GM21619 (cell line): ENCODE results near the gene SERPINA1.
"Not testable (repeated sequence)": the region's sequence is repeated elsewhere in the genome, so short reads cannot be mapped to it uniquely, and the experiment has no call there.

ENCODE experiments used
- ATAC-seq: cut with Tn5 transposase; IDR thresholded peaks from one replicate; pipeline ENCODE4 v1.9.1; 2021; ENCODE audit not compliant: unreplicated experiment

SERPINA1 gene

DNA sequence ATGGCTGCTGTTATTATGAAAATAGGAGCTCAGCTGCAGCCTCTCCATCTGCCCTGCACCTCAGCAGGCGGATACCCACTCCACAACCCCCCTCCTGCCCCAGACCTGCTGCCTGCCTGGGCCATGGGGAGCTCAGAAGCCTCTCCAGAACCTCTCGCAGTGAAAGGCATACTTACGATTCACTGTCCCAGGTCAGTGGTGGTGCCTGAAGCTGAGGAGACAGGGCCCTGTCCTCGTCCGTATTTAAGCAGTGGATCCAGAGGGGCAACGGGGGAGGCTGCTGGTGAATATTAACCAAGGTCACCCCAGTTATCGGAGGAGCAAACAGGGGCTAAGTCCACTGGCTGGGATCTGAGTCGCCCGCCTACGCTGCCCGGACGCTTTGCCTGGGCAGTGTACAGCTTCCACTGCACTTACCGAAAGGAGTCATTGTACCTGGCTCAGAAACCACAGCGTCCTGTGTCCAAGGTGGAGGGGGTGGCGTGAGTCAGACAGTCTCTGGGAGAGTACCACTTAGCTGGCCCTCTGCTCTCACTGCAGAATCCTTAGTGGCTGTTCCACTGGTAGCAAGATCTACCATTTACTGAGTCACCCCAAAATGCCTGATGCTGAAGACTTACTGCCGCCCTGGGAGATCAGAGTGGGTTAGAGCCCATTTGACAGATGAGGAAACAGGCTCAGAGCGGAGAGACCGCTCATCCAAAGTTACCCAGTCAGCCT, at the start of gene SERPINA1:
Gene SERPINA1, minus strand, starts transcription at position 219 of the 720 bp plus-strand sequence. CDS start 5,365 bp downstream, outside the sequence.
- no peak for ATAC-seq

DNA sequence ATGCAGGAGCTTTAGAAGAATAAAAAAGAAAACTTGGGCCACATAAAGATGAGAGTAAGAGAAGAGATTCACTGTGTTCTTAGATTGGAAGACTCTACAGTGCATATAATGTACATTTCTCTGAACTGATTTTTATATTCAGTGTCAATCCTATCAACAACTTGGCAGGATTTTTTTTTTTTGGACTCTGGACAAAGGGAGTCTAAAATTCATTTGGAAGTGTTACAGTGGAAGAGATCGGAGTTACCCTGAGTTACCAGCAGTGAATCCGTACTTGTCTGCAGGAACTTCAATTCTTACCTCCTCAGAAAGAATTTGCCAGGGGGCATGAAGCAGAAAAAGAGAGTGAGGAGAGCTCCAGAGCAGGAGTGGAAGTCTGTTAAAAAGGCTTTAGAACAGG, 40.2 kb upstream of the SERPINA1 start:
- ATAC-seq, result no peak

DNA sequence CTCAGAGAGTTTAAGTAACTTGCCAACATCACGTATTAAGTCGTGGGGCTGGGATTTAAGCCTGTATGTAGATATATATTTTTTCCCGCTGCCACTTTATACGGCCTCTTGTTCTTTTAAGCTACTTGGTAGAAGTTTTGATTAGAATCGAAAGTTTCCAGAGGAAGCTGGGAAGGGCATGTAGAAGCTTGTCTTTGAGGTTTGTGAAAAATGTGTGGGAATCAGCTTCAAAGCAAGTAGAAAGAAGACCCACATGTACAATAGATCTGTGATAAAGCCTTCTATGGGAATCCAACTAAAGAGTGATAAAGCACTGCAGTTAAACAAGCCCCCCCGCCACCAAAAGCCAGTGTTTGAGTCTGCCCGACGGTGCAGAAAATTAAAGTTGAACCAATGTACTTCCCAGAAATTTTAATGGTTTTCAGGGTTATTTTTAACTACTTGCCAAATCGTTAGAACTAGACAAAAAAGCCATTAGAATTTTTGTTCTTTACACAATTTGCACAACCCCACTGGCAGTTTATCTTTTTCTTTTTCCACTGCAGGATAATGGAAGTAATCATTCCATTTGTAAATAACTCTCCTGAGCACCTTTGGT, 38.7 kb upstream of the SERPINA1 start:
- ATAC-seq, result no peak

DNA sequence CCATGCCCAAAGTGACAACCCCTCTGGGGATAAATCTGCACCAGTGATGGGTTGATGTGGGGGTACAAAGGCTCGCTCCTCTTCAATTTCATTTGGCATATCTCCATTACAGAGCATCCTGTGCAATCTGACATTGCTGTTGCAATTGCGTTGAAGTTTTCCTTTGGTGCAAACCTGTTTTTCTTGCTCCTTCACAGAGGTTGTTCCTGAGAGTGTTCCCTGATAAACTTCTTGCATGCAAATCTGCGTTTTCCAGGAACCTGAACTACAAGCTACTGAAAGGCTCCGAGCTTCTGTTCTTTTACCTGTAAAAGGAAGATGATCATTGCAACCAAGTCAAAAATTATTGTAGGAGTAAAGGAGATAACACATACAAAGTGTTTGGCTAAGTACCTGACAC, 38.1 kb upstream of the SERPINA1 start:
- ATAC-seq, result no peak

DNA sequence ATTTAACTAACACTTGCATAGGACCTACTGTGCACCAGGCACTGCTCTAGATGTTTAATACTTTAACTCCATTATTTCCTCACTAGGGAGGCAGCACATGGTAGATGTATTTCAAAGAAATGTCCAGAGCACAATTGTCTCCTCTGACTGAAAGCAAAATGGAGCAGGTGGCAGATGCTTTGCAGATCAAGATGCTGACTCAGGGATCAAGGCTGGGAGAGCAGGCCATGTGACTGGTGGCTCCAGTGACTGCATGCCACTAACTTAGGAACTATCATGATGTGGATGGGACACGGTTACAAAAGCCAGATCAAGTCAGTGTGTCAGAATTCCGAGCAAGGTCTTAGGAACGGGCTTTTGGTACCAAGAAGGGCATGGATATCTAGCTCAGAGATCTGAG, 36.0 kb upstream of the SERPINA1 start:
- no peak for ATAC-seq

DNA sequence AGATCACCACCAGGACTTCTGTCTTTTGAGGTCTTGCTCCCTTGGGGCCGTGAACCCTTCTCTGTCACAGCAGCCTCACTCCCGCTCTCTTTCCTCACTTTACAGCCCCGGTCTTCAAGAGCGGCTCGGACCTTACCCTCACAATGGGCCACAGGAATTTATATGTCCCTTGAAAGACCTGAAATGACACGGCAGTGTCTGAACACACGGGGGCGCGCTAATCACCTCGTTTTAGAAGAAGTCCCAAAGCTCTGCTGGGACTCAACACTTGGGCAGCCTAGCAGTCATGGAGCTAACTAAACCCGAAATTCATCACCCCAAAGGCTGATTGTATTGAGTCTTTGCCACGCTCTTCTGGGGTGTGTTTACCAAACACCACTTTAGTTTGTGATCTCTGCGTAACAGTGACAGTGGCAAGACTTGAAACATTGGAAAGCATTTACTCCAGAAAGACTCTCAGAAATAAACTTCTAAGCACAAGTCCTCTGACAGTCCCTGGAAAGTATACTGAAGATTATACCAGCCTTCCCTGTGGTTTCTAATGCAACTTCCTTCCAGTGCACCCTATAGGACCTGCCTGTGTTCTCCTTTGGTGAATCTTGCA, 35.2 kb upstream of the SERPINA1 start:
- ATAC-seq, result no peak

DNA sequence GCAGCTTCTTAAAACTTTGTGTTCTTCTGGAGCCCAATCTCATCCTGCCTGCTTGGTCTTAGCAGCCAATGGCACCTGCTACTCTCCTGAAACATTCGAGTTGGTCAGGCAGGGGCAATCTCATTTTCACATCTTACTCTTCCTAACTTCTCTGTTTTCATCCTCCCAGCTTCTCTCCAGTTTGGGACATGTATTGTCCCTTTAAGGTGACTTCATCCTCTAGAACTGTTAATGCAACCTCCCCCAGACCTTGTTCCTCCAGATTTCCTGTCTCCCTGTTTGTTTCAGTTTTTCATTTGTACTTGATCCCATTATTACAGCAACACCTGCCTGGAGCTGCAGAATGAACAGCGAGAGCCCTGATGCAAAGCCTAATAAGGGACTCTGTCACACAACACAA, 32.9 kb upstream of the SERPINA1 start:
- ATAC-seq, result no peak

DNA sequence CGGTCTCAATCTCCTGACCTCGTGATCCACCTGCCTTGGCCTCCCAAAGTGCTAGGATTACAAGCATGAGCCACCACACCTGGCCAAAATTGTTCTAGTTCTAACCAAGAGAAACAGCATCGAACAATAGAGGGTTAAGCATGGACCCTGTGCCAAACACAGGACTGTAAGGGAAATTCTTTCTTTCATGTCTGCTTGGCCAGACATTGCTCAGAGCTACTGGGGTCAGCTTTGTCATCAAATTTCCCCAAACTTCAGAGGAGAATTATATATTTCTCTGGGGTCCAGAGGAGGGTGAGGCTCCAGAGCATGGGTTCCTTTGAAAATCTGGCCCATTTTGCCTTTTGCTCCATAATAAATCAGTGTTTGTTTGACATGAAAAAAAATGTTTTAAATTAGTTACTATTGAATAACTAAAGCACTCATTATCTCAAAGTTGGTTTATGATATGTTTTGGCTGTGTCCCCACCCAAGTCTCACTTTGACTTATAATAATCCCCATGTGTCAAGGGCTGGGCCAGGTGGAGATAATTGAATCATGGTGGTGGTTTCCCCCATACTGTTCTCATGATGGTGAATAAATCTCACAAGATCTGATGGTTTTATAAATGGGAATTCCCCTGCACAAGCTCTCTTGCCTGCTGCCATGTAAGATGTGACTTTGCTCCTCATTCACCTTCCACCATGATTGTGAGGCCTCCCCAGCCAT, 29.2 kb upstream of the SERPINA1 start:
- not testable (repeated sequence) for ATAC-seq

DNA sequence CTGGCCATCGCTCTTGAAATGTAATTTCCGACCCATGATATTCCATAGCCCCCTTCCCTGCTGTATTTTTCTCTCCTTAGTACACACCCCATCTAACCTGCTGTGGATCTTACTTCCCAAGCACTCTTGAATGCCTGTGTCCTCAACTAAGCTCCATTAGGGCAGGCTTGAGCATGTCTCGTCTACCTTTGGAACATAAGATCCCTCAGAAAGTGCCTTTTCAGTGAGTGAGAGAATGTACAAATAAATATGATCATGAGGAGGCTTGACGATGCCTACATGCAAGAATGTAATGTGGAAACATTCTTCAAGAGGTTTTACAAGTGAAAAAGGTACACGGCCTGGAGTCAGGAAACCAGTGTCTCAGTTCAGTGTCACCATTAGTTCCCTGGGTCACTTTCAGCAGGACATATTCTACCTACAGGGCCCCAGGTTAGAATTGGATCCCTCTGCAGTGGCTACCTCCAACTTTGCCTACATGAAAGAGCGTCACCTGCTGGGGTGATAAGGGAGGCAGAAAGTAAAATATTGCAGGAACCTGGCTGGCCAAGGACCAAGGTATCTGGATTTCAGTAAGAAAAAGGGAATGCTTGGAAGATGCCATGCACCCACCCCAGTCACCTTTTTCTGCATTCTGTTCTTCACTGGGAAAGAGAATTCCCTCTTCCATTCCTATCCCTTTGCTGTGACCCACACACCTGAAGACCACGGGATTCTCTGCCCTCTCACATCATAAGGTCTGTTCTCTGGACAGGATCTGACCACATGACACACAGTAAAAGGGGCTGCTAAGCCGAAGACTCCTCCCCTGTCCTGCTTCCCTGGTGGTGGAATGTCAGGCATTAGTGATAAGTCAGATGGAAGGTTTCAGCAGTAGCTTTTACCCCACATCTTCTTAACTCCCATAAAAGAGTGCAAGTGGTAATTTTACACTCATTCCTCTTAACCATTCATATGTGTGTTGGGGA, 24.6 kb upstream of the SERPINA1 start:
- no peak for ATAC-seq

DNA sequence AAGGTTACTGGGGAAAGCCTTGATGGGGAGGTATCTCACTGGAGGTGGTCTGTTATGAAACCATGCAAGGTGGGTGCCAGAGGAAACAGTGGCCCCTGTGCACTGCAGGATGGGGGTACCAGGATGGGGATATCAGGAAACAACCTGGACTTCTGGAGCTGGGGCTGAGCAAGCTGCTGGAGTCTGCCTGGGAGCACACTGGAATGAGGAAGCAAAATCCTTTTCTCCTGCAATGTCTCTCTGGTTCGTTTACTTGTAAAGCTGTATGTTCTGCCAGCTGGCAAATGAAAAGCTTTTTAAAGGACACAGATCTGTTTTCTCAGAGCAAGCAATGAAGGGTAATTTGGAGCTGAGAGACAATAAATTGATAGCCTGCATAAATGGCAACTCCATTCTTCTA, 23.2 kb upstream of the SERPINA1 start:
- ATAC-seq, result no peak

DNA sequence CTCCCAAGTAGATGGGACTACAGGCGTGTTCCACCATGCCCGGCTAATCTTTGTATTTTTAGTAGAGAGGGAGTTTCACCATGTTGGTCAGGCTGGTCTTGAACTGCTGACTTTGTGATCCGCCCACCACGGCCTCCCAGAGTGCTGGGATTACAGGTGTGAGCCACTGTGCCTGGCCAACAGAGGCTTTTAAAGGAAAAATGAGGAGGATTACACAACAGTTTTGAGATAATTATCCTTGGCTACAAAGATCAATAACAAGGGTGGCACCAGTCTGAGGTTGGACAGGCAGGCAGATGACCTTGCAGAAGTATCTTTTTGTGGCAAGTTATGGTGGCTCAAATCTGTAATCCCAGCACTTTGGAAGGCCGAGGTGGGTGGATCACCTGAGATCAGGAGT, 21.0 kb upstream of the SERPINA1 start:
- ATAC-seq, result not testable (repeated sequence)

DNA sequence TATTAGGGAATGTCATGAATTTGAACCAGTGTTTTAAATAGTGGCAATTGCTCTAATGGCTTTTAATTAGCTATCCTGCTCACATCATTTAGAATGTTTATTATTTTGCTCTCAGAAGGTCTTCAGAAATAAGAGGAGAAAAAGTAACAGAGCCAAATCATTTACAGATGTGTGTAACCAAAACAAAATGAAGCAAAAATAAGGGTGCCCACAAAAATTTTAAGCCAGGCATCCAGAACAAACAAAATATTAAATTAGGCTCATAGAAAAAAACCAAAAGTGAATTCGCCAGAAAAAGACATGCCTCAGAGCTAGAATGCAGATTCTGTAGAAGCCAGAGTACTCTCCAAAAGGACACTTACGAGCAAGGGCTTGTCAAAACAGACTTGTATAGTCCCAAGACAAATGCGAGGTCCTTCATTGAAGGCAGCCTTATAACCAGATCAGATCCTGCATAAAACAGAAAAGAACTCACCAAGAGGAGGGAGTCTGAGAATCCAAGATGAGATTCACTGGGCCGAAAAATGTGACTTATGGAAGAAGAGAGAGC, 20.2 kb upstream of the SERPINA1 start:
- no peak for ATAC-seq

DNA sequence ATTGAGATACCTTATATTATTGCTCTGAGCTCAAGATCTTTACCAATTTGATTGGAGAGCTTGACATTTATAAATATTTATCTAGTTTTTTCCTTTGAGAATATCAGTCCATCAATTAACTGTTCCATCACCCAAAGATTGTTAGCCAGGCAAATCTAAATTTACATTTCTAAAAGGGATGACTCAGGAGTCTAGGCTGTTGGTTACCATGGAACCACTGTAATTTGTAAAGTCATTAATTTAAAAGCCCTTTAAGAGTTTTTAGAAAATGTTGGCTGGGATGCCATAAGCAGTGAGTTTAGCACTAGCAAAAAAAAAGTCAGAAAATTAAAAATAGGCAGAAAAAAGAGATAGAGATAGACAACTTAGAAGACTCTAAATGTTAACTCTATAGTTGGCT, 19.5 kb upstream of the SERPINA1 start:
- no peak for ATAC-seq

DNA sequence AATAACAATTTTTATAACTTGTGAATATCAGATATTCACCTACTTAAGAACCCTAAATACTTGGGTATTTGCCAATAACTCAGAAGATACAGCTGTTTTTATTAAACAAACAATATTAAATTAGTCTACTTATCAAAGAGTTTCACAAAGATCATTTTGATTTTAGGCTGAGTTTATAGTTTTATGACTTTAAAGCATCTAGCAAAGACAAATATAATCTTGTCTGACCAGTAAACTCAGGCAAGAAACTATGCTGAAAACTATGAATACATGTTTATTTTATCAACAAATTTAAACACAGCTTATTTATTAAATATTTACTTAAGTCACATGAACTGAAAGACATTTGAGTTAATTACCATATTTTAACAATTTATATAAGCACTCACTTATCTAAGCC, 18.5 kb upstream of the SERPINA1 start:
- no peak for ATAC-seq

DNA sequence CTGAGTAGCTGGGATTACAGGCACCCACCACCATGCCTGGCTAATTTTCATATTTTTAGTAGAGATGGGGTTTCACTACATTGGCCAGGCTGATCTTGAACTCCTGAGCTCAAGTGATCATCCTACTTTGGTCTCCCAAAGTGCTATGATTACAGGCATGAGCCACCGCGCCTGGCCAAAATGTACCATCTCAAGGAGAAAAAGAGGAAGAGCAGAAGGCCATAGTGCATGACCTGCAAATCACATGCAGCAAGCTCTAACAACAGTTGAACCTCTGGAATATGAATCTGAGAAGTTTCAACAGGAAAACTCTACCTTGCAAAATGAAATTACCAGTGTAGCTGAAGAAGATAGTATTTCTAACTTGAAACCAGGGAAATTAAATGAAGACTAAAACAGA, 17.1 kb upstream of the SERPINA1 start:
- ATAC-seq, result no peak

DNA sequence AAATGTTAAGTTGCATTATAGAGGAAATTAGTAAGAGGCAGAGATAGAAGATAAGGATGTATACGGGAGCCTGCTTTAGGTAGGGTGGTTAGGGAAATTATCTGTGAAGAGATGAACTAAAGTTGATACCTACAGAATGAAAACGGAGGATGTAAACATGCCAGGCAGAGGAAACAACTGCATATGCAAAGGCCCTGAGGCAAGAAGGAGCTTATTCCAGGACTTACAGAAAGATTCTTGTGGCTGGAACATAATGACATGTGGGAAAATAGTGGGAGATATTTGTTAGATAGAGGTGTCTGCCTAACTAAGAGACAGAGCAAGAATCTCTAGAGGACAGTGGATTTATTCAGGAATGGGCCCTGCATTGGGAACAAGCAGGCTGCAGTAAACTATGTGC, 16.2 kb upstream of the SERPINA1 start:
- ATAC-seq, result no peak

DNA sequence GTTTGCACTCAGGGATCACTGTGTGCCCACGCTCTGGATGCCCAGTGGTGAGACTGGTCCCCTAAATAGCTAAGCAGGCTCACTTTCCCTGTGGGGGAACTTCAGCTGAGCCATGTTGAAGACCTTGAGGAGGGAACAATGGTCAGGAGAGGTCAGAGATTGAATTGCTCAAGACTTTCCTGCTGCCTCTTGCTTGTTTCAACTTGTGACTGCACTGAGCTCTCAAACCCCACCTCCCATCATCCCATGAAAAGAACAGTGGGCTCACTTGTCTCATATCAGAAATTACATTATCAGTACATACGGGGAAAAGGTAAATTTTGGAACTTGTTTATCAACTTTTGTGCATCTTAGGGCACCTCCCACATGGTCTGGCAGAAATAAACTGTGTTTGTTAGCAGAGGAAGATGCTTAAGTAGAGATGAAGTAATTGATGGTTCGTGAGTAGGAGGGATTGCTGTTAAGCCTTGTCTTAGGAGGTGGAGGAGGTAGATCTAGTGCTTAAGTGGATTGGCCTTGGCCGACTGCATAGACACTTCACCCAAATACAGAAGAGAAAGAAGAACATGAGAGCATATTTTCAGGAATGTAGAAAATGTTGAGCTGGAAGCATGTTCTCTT, 15.0 kb upstream of the SERPINA1 start:
- ATAC-seq, result no peak

DNA sequence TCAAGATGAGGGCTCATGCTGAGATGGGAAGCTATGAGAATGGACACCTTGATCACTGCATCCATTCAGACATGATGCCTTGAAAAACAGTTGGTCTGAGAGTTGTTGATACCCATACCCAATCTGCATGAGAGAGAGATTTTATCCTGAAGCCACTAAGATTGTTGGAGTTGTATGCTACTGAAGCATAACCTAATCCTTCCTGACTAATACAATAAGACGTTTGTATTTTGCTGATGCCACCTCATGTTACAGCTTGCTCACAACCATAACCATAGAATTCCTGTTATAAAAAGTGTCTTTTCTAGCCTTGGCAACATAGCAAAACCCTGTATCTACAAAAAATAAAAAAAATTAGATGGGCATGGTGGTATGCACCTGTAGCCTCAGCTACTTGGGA, 12.7 kb upstream of the SERPINA1 start:
- no peak for ATAC-seq

DNA sequence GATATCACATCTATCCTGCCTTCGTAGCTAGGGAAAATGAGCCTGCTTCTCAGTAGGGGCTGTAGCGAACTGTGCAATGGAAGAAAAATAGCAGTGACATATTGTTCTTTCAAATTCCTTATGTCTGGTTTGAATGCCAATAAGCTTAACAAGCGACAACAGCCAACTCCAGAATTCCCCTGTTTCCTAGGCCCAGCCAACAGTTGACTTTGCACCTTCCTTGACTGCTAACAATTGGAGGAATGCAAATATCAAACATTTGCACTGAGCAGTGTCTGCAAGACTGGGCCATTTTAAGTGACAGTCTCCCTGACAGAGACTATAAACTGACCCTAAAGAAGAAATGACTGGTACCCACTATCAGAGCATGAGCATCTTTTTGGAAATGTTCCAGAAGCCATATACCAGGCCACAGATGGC, 12.0 kb upstream of the SERPINA1 start:
- no peak for ATAC-seq

DNA sequence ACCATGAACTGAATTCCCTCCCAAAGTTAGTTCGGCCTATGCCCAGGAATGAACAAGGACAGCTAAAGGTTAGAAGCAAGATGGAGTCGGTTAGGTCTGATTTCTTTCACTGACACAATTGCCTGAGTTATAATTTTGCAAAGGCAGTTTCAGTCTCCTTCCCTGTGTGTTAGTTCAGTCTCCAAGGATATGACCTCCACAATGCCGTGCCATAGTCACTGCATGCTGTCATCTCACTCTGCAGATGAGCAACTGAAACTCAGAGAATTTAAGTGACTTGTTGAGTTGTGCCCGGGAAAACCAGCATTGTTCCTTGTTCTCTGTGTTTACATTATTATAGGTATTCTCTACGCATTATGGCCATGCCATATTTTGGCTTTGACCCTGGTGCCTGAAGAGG, 10.1 kb upstream of the SERPINA1 start:
- no peak for ATAC-seq
